Measurements from ENCODE around the gene TAF1D.
A peak's percentile ranks its signal among the peaks of the same experiment; 100 is the strongest.
"Not testable (repeated sequence)": the region's sequence is repeated elsewhere in the genome, so short reads cannot be mapped to it uniquely, and the experiment has no call there.

The TAF1D gene

GRCh38 chr11:93759123-93759522 is 17.8 kb upstream of the TAF1D start:
- H3K27ac Mint-ChIP-seq, H3K27me3 Mint-ChIP-seq, H3K4me3 Mint-ChIP-seq, H3K9me3 Mint-ChIP-seq, DNase-seq, ATAC-seq, H3K4me1 Mint-ChIP-seq: not testable (repeated sequence)

DNA sequence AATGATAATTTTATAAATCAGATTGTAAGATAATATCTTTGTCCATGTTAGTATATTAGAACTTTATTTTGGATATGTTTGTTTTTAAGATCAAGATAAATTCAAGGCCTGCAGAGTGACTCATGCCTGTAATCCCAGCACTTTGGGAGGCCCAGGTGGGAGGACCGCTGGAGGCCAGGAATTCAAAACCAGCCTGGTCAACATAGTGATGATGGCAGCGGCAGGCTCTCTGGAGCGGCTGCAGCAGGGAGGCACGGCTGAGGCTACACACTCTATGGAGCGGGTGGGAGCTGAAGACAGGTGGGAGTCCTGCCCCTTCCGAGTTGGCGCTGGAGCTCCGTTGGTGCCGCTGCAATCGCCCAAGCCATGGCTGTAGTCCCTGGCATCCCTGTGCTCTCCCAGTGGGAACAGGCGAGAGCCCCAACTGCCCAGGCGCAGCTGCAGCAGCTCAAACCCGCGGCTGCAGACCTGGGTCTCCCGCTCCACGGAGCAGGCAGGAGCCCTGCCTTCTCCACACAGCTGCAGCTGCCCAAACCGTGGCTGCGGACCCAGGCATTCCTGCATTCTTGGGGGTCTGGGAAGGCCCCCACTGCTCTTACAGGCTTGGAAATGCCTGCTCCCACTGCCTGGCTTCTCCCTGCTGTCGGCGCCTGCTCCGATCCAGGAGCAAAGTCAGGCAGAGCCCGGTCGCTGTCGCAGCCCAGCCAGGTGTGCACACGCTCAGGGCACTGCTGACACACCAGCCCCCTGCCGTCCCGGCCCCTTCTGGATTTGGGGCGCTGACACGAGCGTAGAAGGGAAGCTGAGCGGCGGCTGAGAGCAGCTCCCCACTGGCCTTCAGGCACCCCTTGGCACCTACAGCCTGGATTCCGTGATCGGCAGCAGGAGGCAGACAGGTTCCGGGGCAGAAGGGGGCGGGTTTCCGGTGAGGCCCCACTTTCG is 16.9 kb upstream of the TAF1D start:
- DNase-seq (no peak), ATAC-seq (no peak)
- Mint-ChIP-seq H3K9me3 (no peaks in the 10 kb centered on the region), H3K4me1 (no peaks in the 10 kb centered on the region), H3K4me3 (no peak overlapping the region), H3K27me3 (no peaks in the 10 kb centered on the region), H3K27ac (no peak overlapping the region)

GRCh38 chr11:93757301-93757700 is 16.0 kb upstream of the TAF1D start:
- H3K27ac Mint-ChIP-seq, result no peak overlapping the region
- DNase-seq, result no peak
- H3K4me3 Mint-ChIP-seq, result no peak overlapping the region
- no peaks in the 10 kb centered on the region for H3K27me3 Mint-ChIP-seq
- H3K4me1 Mint-ChIP-seq, result no peaks in the 10 kb centered on the region
- no peaks in the 10 kb centered on the region for H3K9me3 Mint-ChIP-seq
- ATAC-seq, result no peak

DNA sequence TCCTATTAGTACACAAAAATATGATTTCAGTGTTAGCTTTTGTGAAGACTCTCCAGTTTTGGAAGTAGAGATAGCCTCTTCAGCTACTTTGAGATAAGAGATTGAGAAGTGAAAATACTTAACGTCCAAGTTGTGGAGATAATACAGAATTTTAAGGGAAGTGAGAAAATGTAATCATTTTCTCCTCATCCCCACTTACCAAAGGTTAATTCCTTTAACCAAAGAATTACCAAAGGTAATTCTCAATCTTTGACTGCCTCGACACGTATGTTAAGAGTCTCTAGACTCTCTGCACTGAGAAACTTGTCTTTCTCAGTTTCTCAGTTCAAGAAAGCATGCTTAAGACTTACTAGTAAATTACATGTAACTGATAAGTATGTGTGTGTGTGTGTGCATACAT is 15.5 kb upstream of the TAF1D start:
- H3K27me3 Mint-ChIP-seq, result no peaks in the 10 kb centered on the region
- no peak overlapping the region for H3K4me3 Mint-ChIP-seq
- no peak for ATAC-seq
- H3K27ac Mint-ChIP-seq, result no peak overlapping the region
- DNase-seq, result no peak
- H3K4me1 Mint-ChIP-seq, result no peaks in the 10 kb centered on the region
- H3K9me3 Mint-ChIP-seq, result no peaks in the 10 kb centered on the region

DNA sequence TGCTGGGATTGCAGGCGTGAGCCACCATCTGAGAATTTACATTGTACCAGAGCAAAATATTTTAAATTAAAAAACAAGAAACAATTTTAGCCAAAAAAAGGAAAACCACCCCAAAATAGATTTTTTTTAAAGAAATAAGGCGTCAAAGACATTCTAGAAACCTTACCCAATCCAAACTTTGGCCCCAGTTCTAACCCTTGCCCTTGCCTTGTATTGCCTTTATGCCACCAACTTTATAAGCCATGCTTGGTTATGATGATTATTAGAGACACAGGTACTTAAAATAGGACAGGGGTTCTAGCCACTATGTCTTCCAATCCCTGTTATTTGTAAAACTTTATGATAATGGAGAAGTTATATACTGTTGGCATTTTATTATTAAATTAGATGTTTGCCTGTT is 11.9 kb upstream of the TAF1D start:
- no peaks in the 10 kb centered on the region for H3K9me3 Mint-ChIP-seq
- H3K27ac Mint-ChIP-seq, result no peak overlapping the region
- no peak for ATAC-seq

DNA sequence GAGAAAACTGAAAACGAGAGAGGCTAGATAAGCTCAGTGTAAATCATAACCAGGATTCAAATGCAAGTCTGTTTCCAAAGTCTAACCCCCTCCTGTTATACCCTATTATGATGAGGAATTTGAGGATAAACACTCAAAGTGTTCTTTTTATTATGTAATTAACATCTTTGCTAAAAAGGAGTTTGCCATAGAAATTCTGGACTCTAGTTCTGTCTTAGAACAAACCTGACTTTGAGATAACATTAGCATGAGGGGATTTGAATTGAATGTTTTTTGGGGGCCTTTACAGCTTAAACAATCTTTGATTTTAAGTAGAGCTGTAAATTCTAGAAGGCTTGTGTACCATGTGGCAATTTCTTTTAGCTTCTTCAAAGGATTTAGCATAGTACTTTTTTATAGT is 9.7 kb upstream of the TAF1D start:
- Mint-ChIP-seq H3K4me1 (no peaks in the 10 kb centered on the region), H3K27ac (no peak overlapping the region), H3K27me3 (no peaks in the 10 kb centered on the region), H3K9me3 (no peaks in the 10 kb centered on the region), H3K4me3 (no peak overlapping the region)
- DNase-seq, result no peak
- ATAC-seq, result no peak

More for the DNA sequence above, 11.9 kb upstream of the TAF1D start:
- Mint-ChIP-seq H3K4me3 (no peak overlapping the region), H3K4me1 (no peaks in the 10 kb centered on the region), H3K27me3 (no peaks in the 10 kb centered on the region)
- no peak for DNase-seq

DNA sequence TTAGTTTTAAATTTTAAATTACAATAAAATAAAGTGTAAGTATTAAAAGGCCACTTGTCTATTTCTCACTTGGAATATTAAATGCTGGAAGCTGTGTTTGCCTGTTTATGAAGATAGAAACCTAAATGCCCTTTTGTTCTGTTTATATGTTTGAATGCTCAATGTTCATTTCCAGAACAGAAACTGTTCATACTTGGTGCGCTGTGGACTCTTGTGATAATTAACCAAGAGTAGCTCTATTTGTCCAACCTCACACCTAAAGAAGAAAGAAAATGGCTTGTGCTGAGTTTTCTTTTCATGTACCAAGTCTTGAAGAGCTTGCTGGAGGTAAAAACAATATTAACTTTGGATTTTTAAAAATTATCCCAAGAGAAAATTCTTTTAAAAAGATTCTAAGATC is 5.8 kb upstream of the TAF1D start:
- Mint-ChIP-seq H3K4me3 (no peak overlapping the region), H3K9me3 (no peaks in the 10 kb centered on the region), H3K27me3 (no peaks in the 10 kb centered on the region), H3K27ac (no peak overlapping the region), H3K4me1 (peaks cover 27% of the 10 kb centered on the region)
- DNase-seq (no peak), ATAC-seq (no peak)

GRCh38 chr11:93746101-93746500 is 4.8 kb upstream of the TAF1D start:
- no peaks in the 10 kb centered on the region for H3K9me3 Mint-ChIP-seq
- DNase-seq (no peak), ATAC-seq (no peak)
- no peaks in the 10 kb centered on the region for H3K27me3 Mint-ChIP-seq
- no peak overlapping the region for H3K27ac Mint-ChIP-seq
- peaks cover 27% of the 10 kb centered on the region for H3K4me1 Mint-ChIP-seq
- H3K4me3 Mint-ChIP-seq, result no peak overlapping the region

- DNase-seq, H3K9me3 Mint-ChIP-seq, H3K27me3 Mint-ChIP-seq, ATAC-seq, H3K27ac Mint-ChIP-seq: not testable (repeated sequence)
- peaks cover 27% of the 10 kb centered on the region for H3K4me1 Mint-ChIP-seq
- H3K4me3 Mint-ChIP-seq, result peak overlapping the region in 1 of 2 donors; percentile 61
Measured at GRCh38 chr11:93745005-93745755, 3.9 kb upstream of the TAF1D start.

GRCh38 chr11:93744669-93745004 is 3.3 kb upstream of the TAF1D start:
- Mint-ChIP-seq H3K27me3 (no peaks in the 10 kb centered on the region), H3K9me3 (no peaks in the 10 kb centered on the region), H3K4me1 (peaks cover 27% of the 10 kb centered on the region), H3K27ac (no peak overlapping the region), H3K4me3 (peak overlapping the region; percentile 14 to 61)
- DNase-seq, result no peak
- no peak for ATAC-seq

DNA sequence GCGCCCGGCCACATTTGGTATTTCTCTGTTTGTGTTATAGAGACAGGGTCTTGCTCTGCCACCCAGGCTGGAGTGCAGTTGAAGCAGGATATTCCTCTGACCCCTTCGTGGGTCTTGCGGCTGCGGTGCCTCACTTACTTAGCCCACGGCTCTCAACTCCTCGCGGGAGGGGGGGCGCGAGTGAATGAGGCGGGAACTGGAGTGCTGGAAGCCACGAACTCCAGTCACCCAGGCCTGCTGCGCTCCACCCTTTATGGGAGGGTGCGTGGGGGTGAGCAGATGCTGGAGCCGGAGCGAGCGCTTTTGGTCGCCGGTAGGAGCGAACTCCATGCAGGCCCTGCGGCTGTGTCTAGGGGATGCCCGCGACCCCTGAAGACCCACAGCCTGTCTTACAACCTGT is 2.0 kb upstream of the TAF1D start:
- no peak for ATAC-seq
- no peak for DNase-seq
- H3K4me3 Mint-ChIP-seq, result peak overlapping the region; percentile 71 to 95
- peaks cover 37% of the 10 kb centered on the region for H3K4me1 Mint-ChIP-seq
- no peaks in the 10 kb centered on the region for H3K27me3 Mint-ChIP-seq
- no peaks in the 10 kb centered on the region for H3K9me3 Mint-ChIP-seq
- peak overlapping the region in 1 of 2 donors; percentile 76 for H3K27ac Mint-ChIP-seq

- Mint-ChIP-seq H3K4me1 (peaks cover 50% of the 10 kb centered on the region), H3K27ac (peak overlapping the region; percentile 100), H3K4me3 (peak overlapping the region; percentile 92 to 95), H3K9me3 (no peaks in the 10 kb centered on the region), H3K27me3 (no peaks in the 10 kb centered on the region)
- no peak for DNase-seq
- no peak for ATAC-seq
Measured at GRCh38 chr11:93741882-93742226, 559 bp upstream of the TAF1D start.

GRCh38 chr11:93740730-93741093 is 583 bp downstream of the TAF1D start:
- DNase-seq, result peak; percentile 70 to 78
- Mint-ChIP-seq H3K4me1 (peaks cover 61% of the 10 kb centered on the region), H3K27ac (peak overlapping the region; percentile 100), H3K9me3 (no peaks in the 10 kb centered on the region), H3K27me3 (no peaks in the 10 kb centered on the region), H3K4me3 (peak overlapping the region; percentile 92 to 95)
- ATAC-seq, result peak; percentile 71

DNA sequence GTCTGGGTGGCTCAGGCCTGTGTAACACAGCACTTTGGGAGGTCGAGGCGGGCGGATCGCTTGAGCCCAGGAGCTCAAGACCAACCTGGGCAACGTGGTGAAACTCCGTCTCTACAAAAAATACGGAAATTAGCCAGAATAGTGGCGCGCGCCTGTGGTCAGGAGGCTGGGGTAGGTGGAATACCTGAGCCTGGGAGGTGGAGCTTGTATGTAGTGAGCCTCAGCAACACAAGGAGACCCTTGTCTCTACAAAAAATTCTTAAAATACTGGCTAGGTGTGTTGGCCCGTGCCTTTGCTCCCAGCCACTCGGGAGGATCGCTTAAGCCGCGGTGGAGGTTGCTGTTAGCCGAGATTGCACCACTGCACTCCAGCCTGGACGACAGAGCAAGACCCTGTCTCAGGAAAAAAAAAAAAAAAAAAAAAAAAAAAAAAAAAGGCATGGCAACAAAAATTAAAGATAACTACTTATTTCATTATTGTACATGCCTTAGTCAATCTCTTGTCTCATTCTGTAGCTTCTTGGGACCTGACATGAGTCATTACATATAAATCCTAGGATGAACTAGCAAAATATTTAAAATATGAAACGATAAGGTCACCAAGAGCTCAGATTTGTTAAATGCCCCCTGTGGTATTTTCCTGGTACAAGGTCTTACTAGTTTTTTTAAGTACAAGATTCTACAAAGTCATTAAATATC is 1.1 kb downstream of the TAF1D start:
- peak; percentile 8 to 58 for DNase-seq
- peak overlapping the region; percentile 100 for H3K27ac Mint-ChIP-seq
- no peaks in the 10 kb centered on the region for H3K9me3 Mint-ChIP-seq
- no peak for ATAC-seq
- no peaks in the 10 kb centered on the region for H3K27me3 Mint-ChIP-seq
- H3K4me1 Mint-ChIP-seq, result peaks cover 61% of the 10 kb centered on the region
- peak overlapping the region; percentile 92 to 95 for H3K4me3 Mint-ChIP-seq

DNA sequence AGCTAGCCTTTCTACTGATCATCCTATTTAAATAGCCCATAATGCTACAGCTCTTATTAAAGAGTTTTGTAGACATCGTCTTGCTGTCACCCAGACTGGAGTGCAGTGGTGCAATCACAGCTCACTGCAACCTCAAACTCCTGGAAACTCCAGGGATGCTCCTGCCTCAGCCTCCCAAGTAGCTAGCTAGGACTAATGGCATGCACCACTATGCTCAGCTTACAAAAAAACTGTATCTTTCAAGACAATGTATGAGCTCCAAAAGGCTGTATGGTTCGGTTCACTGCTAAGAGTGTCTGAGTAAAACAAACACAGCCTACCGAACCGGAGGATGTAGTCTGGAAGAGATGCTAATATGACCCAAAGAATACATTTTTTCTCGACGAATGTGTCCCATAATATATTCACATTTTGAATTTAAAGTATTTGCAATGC is 2.6 kb downstream of the TAF1D start:
- DNase-seq, result no peak
- peaks cover 59% of the 10 kb centered on the region for H3K4me1 Mint-ChIP-seq
- H3K9me3 Mint-ChIP-seq, result no peaks in the 10 kb centered on the region

More for the DNA sequence above, 2.6 kb downstream of the TAF1D start:
- H3K4me3 Mint-ChIP-seq, result peak overlapping the region; percentile 92 to 95
- peak overlapping the region in 1 of 2 donors; percentile 96 for H3K27ac Mint-ChIP-seq
- ATAC-seq, result no peak
- no peaks in the 10 kb centered on the region for H3K27me3 Mint-ChIP-seq
